ENCODE results near the gene SSTR3.
"Not testable (repeated sequence)": the region's sequence is repeated elsewhere in the genome, so short reads cannot be mapped to it uniquely, and the experiment has no call there.

Gene SSTR3

DNA sequence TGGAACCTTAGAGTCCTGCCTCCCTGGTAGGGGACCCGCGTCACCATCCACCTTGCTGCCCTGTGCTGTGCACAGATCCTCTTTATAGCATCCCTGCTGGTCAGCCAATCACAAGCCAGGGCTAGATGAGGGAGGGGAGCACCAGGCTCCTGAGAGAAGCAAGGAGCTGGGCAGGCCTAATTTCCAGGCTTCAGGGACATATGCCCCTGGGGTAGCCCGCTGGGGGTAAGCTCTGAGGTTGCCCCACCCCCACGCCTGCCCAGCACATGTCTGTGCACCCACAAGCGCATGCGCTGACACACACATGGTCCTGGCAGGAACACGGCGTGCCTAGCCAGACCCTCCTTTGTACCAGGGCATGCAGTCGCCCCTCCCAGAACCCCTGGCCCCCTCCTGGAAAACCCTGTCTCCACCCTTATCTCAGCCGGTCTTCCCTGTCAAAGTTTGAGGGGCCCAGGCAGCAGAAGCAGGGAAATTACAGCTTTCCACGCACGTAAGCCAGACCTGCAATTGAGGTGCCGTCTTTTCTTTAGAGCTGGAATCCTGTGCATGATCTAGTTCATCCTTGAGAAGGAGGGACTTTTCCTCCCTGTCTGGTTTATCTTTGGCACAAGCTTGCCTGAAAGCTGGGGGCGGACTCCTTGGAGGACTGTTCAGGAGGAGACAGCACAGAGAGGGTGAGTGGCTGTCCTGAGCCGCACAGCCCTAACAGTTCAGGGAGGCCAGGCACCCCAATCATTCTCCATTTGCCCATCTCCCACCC is 2.1 kb downstream of the SSTR3 start:
- no peak for DNase-seq (ENCODE audit: low read depth)

DNA sequence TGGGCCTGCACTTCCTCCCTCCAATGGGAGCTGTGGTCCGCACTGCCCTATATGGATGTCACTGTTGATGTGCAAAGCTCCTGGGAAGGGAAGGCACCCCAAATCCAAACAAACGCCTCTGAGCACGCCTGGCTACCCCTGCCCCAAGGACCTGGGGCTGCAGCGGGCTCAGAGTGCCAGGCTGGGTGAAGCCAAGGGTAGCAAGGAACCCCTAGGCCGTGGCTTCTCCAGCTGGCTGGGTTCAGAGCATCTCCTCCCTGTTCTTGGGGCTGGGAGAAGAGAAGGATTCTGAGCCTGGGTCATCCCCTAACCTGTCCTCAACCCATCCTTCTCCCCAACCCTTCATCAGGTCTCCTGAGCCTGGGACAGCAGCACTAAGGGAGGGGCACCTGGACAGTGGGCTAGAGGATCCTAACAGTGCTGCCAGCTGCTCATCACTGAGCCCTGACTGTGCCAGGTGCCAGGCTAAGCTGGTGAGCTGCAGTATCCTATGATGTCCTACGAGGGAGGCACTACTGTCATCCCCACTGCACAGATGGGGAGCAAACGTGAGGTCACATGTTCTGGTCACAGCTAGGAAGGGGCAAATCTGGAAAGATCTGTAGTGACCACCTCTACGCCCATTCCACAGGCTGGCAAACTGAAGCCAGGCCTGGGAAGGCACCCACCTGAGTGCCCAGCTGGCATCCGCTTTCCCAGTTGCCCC is 3.0 kb downstream of the SSTR3 start:
- DNase-seq (ENCODE audit: low read depth) = no peak

DNA sequence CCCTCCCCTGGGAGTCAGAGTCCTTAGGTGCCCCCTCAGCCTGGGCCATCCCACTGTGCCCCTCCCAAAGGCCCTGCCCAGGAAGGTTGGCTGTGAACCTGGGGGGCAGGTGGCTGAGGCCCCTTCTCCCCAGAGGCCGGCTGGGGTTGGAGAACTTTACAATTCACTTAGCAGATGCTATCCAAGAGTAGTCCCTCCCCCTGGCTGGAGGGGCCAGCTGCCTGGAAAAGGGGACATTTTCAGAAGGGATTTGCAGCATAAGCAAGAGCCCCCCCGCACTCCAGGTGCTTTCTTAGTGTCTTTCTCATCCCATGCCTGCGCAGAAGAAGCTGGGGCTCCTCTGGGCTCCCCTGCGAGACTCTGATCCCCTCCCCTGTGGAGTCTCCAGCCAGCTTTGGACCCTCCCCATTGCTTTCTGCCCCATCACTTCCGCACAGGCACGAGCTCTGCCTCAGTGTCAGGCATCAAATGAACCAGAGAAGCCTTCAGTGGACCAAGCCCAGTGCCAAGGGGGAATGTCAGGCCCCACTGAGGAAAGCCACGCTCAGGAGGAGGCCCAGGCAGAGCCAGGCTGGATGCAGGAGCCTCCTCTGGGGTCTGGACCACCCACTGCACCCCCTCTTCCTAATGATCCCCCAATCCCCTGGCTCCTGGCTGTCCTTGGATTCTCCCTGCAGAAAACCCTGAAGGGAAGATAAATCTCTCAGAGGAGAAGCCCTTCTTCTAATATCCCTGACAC is 3.7 kb downstream of the SSTR3 start:
- no peak for DNase-seq (ENCODE audit: low read depth)

DNA sequence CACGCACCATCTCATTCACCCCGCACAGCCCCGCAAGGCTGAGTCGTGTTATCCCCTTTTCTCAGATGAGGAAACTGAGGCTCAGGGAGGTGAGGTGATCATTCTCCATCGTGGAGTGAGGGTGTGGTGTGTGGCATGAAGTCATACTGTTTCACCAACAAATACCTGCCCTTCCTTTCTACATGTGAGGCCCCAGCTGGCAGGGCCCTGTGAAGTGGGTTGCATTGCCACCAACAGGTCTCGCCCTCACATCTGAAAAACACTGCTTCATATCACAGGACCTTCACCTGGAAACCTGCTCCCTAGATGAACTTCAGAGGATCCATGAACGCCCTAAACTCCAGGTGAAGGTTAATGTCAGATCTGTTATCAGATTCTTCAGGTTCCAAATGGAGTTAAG is 4.3 kb downstream of the SSTR3 start:
- no peak for DNase-seq (ENCODE audit: low read depth)

DNA sequence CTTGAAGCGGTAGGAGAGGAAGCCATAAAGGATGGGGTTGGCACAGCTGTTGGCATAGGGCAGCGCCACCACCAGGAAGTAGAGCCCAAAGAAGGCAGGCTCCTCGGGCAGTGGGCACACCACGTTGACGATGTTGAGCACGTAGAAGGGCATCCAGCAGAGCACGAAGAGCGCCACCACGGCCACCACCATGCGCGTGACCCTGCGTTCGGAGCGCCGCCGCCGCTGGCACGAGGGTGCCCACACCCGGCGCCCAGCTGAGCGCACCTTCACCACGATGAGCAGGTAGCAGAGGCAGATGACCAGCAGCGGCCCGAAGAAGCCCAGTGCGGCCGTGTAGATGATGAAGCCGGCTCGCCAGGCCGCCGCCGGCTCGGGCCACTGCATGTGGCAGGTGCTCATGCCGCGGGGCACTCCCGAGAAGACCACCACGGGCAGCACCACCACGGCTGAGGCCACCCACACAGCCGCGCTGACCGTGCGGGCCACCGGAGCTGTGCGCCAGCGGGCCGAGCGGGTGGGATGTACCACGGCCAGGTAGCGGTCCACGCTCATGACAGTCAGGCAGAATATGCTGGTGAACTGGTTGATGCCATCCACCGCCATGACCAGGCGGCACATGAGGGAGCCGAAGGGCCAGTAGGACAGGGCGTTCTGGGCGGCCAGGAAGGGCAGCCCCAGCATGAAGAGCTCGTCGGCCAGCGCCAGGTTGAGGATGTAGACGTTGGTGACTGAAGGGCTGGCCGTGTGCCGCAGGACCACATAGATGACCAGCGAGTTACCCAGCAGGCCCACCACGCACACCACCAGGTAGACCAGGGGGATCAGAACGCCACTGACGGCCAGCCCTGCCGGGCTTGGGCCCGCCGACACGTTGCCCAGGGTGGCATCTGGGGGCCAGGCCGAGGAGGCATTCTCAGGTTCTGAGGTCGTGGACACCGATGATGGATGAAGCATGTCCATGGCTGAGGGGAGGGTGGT is 5.1 kb downstream of the SSTR3 start:
- no peak for DNase-seq (ENCODE audit: low read depth)

DNA sequence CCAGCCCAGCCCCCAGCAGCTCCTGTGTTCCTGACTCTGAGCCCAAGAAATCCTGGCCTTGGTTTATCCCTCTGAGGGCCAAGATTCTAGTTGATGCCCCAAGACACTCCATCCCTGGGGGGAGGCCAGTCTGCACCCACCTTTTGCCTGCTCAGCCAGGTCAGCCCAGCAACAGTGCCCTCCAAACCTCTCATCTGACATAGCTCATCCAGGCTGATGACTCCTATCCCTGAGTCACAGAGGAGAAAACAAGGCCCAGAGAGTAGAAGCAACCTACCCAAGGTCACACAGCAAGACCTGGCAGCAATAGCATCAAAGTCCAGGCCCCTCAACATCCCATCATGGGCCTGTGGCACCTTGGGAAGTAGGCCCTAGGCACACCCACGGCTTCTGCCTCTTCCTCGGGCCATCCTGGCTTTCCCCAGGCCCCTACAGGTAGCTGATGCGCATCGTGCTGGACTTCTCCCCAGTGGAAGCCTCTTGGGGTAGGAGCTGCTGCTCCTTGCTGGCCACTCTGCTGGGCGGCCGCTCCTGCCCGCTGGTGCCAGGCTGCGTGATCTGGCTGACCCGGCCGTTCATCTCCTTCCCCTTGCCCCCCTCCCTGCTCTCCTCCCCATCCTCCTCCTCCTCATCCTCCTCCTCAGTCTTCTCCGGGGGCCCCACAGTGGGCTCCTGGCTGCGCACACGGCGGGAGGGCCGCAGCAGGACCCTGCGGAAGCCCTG is 6.0 kb downstream of the SSTR3 start:
- DNase-seq (ENCODE audit: low read depth) = no peak

DNA sequence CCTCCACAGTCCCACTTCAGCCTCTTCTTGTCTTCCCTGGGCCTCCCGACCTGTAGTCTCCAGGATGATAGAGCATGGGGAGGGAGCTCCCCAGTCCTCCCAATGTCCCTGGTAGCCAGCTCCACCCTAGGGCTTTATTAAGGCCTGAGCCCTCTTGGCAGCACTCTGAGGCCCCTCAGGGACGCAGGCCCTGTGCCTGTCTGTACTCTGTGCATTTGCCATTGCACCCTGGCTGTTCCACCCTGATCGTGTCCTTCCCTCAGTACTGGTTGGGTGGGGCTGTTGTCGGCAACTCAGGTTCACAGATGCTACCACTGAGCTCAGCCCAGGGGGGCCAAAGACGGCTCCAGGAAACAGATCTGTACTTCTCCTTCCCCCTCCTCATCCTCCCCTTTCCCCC is 7.2 kb downstream of the SSTR3 start:
- DNase-seq (ENCODE audit: low read depth) = no peak

DNA sequence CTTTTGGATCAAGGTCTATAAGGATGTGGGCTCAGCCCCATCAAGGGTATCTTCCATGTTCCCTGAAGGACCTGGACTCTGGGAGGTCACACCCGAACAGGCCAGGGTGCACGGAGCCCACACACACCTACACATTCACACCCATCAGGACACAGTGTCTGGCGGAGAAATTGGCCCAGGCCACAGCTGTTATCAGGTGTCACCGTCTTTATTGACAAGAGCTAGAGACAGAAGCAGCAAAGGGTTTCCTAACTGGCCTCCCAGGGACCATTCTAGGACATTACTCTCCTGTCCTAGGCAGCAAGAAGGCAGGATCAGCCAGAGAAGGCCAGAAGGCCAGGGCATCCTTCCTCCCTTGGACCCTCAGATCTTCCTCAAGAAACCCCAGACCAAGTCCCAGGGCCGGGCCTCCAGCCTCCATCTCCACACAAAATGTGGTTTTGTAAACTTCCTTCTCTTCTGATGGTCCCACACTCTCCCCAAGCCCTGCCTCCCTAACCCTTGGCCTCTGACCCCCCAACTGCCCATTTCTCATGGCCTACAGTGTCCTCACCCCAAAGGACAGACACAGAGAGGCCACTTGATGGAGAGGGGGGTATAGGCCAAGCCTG is 8.1 kb downstream of the SSTR3 start:
- no peak for DNase-seq (ENCODE audit: low read depth)

DNA sequence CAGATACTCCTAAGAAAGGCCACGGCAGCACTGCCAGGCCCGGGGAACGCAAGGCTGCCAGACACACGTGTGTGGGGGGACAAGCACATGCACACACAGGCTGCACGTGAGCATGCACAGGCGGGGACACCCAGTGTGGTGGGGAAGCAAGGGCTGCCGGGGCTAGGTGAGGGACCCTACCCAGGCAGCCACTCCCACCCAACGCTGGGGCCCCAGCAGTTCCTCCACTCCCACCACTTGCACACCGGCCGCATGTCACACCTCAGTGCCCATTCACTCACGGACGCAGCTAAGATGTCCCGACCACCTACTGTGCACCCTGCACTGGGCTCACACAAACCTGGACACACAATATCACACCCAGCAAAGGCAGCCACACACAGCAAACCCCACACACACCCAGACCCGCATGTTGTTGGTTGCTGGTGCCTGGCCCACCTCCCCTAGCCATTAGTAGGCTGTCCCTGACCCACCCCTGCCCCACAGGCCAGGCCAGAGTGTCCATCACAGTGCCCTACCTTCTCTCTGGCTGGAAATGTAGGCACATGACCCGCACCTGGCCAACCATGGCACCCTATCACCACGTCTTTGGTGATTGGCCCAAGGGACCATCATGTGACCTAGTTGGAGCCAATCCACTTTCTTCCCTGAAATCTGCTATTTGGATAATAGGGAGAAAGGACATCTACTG is 8.8 kb downstream of the SSTR3 start:
- no peak for DNase-seq (ENCODE audit: low read depth)

DNA sequence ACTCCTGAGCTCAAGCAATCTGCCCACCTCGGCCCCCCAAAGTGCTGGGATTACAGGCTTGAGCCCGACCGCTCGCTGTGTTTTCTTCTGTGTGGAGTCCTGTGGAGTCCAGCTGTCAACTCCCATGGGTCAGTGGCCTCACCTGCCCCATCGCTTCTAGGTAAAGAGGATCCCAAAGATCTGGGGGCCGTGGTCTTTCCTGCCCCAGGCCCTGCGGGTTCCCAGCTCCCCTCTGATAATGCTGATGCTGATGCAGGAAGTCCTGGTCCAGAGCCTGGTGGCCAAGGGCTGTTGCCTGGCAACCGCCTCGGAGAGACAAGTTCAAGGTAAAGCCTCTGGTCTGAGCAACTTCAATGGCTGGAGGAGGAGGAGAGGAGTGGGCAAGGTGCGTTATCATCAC is 9.6 kb downstream of the SSTR3 start:
- DNase-seq (ENCODE audit: low read depth) = no peak

DNA sequence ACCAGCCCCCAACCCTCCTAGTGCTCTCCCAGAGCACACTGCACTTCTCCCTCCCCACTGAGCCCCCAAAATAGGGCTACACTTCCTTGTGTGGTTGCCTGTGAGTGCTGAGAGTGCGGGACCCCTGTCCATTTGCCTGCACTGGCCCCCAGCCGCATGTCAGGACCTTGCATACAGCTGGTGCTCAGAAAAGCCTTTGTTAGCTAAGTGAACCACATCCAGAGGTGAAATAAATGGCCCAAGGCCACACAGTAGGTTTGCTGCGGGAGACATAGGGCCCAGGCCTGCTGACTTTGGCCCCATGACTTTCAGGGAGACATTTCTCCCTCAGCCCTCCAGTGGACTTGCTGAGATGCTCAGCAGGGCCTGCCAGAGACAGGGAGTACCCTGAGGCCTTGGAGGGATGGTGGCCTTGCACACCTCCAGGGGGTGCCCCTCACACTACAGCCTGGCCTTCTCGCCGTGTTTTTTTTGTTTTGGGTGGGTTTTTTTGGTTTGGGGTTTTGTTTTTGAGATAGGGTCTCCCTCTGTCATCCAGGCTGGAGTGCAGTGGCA is 10.2 kb downstream of the SSTR3 start:
- no peak for DNase-seq (ENCODE audit: low read depth)

DNA sequence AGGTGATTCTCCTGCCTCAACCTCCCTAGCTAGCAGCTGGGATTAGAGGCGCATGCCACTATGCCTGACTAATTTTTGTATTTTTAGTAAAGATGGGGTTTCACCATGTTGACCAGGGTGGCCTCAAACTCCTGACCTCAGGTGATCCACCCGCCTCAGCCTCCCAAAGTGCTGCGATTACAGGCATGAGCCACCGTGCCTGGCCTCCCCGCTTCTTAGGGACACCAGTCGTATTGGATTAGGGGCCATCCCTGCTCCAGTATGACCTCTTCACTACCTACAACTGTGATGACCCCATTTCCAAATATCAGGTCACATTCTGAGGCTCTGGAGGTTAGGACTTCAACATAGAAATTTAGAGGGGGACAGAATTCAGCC is 10.8 kb downstream of the SSTR3 start:
- not testable (repeated sequence) for DNase-seq (ENCODE audit: low read depth)

DNA sequence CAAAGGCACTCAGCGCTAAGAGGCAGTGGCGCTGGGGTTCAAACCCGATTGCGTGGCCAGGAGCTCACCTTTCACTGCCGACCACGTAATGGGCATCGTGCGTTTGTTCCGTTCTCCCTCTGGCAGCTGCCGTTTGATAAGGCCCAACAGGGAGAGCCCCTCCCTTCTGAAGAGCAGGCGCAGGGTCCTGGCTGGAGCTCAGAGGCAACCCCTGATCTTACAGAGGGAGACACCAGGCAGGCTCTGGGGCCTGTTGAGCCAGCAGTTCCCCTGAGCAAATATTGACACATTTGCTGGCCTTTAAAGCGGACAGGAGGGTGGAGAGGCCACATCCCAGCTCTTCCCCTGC is 12.5 kb downstream of the SSTR3 start:
- no peak for DNase-seq (ENCODE audit: low read depth)

DNA sequence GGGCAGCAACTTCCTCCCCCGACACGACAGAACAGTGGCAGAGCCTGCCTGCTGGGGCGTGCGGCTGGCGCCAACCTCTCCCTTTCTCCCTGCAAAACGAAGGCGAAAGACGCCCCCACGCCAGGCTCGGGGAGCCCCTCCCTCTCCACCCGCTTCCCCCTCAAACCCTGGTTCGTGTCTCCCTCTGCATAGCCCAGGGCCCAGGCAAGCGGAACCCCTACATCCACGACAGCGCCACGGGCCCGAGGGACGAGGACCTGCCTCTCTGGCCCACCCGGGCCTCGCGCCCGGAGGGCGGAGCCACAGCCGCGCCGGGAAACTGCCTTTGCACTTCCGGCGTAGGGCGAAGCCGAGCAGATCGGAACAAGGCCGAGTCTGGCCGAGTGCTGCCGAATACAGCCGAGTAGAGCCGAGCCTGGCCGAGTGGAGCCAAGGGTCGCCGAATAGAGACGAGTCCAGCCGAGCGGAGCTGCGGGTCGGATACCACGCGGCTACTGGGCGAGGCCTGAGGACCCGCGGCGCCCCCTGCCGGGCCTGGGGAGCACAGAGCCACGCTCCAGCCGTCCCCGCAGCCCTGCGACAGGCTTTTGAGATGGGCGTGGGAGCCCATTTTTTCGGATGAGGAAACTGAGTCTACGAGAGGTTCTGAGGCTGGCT is 13.0 kb downstream of the SSTR3 start:
- DNase-seq (ENCODE audit: low read depth) = peak; percentile 98

DNA sequence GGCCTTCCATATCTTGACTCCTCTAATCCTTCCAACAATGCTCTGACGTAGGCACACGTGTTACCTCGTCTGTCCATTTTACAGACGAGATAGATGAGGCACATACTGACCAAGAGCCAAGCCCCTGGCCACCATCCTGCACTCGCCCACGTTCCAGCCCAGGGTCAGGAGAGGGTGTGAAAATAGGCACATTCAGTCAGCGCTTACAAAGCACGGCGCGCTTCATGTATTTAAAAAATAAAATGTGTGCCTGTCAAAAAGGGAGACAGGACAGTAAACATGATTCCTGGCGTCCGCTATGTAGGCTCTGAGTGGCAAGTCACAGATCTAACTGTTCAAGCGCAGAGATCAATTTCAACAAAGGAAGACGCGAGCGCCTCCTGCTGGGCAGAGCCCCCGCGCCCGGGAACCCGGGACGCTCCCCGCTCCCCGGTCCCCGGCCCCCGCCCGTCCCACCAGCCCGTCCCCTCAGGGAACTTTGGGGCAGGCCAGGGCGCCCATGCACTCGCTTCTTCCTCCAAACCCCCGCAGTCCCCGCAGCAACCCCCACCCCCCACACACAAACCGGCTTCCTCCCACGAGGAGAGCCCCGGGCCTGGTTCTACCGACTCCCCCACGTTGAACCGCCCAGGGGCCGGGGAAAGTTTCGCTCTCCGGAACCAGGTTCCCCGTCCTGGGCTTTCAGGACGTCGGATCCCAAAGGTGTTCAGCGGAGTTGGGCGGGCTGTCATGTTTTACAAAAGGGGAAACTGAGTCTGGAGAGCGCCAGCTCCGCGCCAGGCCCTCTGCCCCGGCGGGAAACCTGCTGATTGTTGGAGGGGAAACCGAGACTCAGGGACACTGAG is 13.8 kb downstream of the SSTR3 start:
- peak; percentile 86 for DNase-seq (ENCODE audit: low read depth)

DNA sequence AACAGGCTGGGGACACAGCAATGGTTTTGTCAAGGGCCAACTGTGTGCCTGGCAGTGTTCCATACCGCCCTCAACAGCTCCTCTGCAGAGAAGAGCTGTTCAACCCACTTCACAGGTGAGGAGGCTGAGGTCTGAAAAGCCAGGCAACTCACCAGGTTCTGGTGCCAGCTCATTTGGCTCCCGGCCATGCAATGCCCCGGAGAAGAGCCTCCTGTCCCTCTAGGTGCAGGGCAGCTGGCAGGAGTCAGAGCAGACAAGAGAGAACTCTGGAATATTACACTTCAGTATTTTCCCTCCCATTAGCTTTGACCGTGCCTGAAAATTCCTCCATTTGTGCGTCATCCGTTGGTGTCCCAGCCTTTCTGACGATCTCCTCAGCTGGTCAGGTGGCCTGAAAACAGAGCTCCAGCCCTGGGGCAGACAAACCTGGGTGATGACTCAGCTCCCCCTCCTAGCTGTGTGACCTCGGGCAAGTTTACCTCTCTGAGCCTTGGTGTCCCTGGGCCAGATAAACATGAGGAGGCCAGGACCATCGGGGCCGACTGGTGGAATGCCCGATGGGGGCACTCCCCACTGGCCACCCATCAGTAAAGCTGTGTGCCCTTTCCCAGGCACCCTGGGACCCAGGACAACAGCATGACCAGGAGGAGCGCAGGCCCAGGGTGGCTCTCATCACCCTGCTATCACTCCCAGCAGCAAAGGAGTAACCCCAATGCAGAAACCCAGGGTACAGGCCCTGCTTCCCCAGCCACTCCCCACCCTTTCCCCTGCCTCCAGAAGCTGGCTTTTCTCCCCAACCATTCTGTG is 14.6 kb downstream of the SSTR3 start:
- DNase-seq (ENCODE audit: low read depth) = no peak

Data from stimulated activated CD8-positive, alpha-beta memory T cell treated with anti-CD3 and anti-CD28 coated beads, Interleukin-12 subunit alpha, Interleukin-12 subunit beta, amount 100 ng/mL, for 4 hours (primary cell).